ENCODE data around the gene BAZ2B.

The BAZ2B gene

DNA sequence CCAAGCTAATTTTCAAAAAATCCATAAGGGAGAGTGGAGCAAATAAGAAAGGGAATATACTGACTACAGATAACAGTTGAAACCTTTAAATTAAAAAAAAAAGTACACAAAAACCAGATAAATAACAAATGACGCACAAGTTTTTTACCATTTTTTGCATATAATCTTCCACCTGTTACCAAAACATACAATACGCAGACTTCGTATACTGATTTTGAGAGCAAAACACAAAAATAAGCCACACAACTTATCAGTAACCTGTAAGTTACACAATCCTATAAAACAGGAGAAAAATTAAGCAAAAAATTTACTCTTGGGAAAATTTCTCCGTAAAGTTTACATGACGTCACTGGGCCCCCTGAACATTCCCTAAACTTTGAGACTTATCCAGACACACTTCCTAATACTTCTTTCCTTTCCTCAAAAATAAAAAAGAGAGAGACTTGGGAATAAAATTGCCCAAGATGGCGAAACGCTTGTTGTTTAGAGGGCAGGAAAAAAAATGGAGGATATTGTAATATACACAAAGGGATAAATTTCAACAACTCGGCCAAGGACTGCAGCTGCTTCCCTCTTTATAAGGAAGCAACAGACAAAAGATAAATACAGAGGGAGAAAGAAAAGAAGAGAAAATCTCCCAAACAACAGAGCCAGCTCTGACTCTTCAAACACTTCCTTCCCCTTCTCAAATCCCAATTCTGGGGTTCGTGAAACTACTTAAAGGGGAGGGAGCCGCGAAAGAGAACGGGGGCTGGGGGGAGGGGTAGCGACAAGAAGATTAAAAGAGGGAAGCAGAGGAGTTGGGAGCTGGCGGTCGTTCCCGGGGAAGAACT is 1.6 kb downstream of the BAZ2B start:
- DNase-seq, result no peak

DNA sequence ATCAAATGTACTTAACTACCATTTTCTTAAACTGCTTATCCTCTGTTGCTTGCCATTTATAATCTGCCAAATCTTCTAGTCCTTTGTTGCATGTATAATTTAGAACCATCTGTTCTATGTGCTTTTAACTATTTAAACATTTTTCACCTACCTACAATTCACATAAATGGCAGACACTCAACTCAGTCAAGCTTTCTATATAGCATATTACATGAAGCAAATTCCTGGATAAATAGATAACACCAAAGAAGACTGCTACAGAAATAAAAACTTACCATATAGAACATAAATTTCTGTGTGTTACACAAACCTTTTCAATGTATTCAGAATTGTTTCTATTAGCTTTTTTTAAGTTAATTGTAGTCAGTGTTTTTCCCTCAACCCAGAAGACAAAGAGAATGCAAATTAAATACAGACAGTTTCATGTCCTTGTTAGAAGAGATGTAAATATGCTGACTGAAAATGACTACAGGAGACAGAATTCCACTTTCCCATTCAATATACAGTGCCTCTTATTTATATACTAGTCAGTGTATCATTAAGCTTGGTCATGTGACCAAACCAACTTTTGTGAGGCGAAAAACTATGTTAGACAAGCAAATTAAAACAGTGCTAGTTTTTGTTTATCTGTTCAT is 2.6 kb downstream of the BAZ2B start:
- DNase-seq, result no peak

DNA sequence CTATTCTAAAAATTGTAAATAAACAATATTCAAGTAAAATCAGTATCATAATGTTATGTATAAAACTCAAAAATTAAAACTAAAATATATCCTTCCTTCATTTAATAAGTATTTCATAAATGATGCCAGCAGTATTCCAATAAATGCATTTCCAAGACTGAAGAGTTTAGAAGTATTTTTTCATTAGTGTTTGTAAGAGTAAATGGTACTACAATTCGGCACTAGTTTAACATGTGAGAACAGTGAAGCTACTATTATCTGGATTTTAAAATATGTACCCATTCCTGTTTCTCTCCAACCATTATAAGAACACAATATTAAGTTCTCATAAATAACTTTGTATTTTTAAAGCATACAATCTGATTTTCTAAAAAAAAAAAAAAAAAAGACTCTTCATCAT is 3.3 kb downstream of the BAZ2B start:
- no peak for DNase-seq

DNA sequence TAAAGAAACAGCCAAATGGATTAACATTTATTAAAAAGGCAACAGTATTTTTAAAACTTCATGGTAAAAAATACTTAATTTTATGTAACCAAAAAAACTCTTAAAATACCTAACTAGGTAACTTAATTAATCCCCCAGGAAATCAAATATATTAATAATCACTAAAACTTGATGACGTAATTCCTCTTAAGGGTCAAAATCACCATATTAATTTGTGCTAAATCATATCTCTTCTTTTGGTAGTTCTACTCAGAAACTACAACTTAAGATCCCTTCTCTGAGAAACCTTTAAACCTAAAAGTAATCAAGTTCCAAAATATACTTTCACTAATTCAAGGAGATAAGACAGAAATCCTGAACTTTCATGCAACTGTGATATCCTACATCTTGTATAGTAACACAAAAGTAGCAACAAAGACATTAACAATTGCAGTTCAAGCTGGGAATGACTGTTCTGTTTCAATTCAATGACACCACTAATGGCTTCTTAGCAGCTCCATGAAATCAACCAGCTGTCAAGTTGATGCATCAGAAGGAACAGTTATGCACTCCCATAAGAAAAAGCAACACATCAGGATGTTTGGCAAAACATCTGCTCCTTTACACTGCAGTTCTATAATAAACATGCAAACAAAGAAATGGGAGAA is 4.0 kb downstream of the BAZ2B start:
- DNase-seq, result no peak

DNA sequence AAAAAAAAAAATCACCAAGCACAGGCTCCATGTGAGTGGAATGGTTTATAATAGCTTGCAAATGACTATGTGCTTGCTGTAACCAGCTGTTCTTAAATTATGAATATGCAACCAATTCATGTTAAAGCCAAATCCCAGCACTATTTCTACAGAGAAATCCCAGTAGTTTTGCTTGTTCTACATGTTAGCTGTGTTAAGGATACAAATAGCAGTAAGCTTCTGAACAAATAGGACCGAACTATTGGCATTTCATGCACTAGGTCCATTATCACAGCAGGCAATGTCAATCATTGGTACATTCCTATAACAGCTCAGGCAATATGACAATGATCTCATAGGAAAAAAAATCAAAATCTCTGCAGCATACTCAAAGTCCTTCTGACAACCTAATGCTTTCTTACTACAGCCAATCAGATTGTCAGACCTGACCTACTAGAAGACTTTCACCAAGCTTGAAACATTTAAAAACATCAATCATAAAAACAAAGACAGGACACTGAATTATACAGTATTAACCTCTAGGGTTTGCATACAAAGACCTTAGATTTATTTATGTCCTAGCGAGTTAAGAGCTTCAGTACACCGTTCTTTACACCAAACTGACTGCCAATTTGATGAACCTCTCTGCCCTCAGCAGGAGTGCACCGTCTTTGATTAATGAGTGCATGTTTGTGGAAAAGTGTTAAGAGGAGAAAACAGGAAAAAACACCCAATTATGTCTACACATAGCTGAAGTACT is 6.4 kb downstream of the BAZ2B start:
- DNase-seq, result no peak

DNA sequence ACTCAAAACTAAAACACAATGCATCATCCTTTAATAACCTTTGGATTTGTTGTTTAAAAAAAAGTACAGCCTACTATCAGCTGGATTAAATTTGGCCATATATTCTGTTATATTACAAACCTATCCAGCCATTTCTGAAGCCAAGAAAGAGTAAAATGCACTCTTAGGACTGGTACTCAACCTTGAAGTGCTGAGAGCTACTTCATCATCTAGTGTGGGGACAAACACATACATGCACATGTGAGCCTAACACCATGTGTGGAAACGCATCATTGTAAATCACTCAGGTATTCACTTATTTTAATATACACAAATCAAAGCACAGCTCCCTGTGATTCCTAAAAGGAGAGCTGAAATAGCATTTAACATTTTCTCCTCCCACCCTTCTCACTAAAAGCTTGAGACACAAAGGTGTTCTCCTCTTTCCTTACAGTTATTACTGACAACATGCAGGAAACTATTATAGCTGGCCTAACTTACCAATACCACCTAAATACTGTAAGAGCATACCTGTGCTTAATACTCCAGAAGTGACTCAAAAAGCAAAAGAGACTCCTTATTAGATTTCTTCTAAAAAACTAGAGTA is 7.5 kb downstream of the BAZ2B start:
- no peak for DNase-seq

DNA sequence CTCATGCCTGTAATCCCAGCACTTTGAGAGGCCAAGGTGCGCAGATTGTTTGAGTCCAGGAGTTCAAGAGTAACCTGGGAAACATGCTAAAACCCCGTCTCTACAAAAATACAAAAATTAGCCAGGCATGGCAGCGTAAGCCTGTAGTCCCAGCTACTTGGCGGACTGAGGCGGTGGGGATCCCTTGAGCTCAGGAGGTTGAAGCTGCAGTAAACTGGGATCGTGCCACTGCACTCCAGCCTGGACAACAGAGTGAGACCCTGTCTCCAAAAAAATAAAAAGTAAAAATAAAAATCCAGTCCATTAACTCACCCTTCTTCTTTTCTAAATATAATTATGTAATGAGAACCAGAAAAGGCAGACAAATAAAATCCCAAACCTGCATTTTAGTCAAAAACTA is 8.2 kb downstream of the BAZ2B start:
- no peak for DNase-seq

DNA sequence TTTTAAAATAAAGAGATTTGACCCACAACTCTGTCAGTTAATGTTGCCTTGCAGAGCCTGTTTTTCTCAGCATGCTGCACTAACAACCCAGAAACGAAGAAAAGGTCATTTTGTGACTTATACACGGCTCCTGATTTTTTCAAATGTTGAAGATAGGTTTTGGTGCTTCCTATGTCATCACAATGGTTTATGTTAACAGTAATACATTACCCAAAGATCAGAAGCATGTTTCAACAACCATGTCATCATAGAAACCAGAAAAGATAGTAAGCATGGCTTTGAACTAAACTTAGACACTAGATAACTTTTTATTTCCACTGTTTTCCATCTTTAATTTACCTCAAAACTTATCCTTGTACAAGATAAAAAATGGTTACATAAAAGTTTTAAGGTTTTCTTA is 10.1 kb downstream of the BAZ2B start:
- no peak for DNase-seq

DNA sequence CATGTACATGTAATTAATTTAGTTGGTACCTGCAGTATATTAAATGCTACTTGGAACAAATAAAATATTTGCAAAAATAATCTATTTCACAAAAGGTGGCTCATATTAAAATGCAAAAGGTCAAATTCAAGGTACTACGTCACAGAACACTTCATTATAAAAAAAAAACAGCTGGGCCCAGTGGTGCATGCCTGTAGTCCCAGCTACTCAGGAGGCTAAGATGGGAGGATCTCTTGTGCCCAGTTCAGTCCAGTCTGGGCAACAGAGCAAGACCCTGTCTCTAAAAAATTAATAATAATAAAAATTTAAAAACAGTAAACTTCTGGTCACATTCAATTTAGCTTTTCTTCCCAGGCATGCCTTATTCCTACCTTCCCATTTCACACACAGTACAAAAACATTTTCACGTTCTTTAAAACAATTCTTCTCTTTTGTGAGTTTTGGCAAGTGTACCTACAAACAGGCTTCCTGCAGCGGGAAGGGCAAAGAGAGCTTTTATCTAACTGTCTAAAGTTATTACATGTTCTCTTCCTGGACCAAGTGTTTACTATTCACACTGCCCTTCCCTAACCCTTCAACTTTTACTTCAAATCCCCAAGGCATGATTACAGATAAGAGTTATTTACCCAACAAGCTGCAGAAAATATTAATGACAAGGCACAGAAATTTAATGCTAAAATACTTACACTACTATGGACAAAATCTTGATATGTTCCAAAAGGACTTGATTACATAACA is 10.7 kb downstream of the BAZ2B start:
- DNase-seq, result no peak

DNA sequence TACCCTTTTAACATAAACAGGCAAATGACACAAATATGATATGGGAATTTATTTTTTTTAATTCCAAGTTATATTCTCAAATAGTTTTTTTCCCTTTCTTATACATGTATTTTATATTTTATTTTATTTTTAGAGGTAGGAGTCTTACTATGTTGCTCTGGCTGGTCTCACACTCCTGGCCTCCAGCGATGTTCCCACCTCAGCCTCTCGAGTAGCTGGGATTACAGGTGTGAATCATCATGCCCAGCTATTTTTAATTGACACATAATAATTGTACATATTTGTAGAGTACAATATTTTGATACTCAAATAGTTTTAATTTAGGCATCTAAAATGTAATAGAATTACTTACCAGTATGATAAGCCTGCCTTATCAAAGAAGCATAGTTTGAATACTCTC is 12.2 kb downstream of the BAZ2B start:
- DNase-seq, result no peak

DNA sequence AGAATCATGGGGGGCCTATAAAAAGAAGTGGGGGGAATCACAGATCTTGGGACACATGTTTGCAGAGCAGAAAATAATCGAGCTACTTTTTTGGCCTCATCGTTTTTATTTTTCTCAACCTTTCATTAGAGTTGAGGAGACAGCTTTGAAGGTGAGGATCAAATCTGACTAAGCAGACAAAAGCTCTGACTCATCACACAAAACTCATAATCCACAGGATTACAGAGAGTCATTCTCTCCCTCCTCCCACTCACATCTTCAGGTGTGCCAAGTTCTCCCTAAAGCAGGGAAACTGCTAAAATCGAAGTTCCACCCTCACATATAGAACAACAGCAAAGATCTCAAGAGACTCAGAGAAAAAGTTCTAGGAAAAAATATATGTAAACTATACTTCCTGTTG is 15.6 kb downstream of the BAZ2B start:
- DNase-seq, result no peak

DNA sequence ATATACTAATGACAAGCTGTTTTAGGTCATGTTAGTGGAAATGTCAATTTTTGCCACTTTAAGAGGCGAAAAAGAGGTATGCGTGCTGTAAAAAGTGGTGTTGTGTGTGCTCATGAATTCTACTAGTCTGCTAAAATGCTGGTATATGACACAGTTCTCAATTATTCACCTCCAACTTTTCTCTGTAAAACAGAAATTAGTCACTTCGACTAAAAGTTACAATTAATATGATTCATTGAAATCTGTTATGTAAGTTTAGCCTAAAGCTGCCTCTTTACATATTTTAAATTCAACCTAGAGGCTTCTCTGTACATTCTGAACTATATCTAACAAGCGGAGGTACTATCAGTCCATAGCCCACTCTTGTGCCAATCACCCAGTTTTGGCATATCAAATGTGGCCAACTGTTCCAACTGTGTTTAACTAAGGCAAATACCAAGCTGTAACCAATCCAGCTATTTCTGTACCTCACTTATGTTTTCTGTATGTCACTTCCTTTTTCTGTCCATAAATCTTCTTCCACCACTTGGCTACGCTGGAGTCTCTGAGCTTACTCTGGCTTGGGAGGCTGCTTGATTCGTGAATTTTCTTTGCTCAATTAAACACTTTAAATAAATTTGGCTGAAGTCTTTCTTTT is 20.8 kb downstream of the BAZ2B start:
- no peak for DNase-seq

DNA sequence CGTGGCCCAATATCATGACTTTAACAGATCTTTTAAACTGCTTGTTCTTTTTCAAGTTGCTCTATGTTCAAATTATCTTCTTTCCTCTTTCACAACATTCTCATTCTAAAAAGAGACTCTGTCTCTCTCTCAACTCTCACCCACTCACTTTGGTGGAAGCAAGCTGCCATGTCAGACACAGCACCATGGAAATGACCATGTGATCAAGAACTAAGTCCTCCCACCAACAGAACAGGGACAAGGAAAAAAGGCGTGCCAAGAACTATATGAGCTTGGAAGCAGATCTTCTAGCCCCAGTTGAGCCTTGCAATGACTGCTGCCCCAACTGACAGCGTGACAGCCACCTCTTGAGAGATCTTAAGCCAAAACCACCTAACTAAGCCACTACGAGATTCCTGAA is 23.9 kb downstream of the BAZ2B start:
- DNase-seq, result no peak

DNA sequence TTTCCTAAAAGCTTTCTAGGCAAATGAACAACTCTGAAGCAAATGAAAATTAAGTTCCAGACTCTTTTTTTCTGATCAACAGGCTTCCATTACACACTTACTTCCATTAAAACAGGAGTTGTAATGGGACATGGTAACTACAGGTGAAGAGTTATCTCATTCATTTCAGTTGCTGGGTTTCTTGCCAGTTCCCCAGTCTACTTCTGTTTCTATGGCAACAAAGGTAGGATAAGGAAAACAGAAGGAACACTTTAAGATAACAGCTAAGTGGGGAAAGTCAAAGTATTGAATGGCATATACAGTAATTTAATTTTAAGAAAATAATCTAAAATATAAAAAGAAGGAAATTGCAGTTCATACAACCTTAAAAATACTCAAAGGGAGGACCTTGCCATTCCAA is 25.1 kb downstream of the BAZ2B start:
- DNase-seq, result no peak

DNA sequence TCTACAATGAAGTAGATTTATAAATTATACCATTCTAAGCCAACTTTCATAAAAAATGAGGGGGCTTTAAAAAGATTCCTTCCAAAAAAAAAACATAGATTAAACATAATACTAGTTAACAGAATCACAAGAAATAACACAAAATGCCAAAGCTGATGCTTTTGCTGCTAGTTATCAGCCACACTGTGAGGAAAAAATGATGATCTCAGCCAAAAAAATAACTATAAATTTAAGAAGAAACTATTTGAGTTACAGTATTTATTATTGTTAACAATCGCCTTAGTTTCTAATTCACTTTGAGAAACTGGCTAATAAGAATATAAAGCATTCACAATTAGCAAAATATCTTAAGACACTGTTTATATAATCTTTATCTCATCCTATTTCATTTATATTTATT is 27.1 kb downstream of the BAZ2B start:
- no peak for DNase-seq

DNA sequence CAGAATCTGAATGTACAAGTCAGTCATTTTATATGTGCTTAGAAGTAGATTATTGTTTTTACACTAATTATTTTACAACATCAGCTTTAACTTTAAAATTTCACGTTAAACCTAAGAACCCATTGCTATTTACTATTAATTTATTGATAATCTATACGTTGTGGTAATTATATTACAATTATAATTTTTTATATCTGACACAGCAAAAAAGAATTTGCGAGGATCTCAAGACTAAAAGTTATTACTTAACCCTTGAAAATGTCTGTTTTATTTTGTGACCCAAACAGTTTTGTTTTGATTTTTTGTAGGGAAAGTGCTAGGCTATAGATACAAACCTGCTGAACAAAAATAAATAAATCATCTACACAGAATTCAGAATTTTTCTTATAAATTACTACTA is 30.3 kb downstream of the BAZ2B start:
- DNase-seq, result no peak

DNA sequence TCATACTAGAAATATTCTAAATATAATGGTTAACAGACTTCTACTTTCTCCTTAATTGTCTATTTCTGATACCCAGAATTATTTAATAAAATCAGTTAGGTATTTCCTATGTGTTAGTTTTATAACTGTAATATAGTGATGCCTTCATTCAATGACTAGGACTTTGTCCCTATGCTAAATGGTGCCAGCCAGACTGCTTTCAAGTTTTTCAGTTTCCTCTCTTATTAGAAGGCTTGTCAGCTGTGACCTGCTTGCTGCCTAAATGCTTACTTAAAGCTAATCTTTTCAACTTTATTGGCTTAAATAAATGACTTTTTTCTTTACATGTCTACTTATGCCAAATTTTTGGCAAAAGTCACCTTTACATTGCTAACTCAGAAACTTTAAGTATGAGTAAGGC is 30.7 kb downstream of the BAZ2B start:
- no peak for DNase-seq

DNA sequence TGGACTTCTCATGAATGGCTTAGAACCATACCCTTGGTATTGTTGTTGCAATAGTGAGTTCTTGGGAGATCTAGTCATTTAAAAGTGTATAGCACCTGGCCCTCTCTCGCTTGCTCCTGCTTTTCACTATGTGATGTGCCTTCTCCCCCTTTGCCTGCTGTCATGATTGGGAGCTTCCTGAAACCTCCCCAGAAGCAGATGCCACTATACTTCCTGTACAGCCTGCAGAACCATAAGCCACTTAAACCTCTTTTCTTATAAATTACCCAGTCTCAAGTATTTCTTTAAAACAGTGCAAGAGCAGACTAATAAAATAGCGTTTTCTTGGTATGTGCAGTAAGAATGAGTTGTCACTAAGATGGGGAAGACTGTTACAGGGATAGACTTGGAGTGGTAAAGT is 31.6 kb downstream of the BAZ2B start:
- DNase-seq, result no peak

DNA sequence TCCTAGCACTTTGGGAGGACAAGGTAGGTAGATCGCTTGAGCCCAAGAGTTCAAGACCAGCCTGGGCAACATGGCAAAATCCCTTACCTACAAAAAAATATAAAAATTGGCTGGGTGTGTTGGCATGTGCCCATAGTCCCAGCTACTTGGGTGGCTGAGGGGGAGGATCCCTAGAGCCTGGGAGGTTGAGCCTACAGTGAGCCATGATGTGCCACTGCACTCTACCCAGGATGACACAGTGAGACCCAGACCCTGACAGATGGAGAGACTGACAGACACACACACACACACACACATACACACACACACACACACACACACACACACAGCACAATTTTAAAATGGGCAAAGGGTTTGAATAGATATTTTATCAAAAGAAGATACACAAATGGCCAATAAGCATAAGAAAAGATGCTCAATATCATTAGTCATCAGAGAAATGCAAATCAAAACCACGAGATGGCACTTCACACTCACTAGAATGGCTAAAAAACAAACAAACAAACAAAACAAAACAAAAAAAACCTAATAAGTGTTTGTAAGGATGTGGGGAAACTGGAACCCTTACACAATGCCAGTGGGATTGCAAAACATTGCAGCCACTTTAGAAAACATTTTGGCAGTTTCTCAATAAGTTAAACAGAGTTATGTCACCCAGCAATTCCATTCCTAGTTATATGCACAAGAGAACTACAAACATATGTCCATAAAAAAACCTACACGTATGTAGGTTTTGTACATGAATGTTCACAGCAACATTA is 42.3 kb downstream of the BAZ2B start:
- no peak for DNase-seq

DNA sequence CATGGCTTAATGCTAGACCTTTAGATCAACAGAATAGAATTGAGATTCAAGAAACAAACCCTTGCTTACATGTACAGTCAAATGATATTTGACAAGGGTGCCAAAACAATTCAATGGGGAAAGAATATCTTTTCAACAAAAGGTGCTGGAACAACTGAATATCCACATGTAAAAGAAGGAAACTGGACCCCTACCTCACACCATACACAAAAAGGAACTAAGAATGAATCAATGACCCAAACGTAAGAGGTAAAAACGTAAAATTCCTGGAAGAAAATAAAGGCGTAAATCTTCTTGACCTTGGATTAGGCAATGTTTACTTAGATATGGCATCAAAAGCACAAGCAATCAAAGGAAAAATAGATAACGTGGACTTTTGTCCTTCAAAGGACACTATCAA is 43.1 kb downstream of the BAZ2B start:
- no peak for DNase-seq

DNA sequence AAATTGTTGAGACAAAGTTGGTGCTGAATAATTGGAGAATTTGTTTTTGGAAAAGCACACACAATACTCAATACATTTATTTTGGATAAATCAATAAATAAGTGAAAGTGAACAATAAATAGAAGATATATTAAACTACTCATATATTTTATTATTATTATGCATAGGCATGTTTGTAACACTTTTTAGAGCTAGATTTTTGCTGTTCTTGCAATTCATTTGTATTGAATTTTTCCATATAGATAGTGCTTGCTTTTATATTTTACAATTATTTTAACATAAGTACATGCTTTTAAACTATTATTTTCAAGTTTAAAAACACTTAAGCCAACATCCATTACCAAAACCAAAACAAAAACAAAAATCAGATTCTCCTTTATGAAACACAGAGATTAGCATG is 43.9 kb downstream of the BAZ2B start:
- DNase-seq, result no peak

Data from CD4-positive, alpha-beta T cell treated with Interleukin-4 for 4 hours (primary cell).